ENCODE results near the gene RERE.

The RERE gene

DNA sequence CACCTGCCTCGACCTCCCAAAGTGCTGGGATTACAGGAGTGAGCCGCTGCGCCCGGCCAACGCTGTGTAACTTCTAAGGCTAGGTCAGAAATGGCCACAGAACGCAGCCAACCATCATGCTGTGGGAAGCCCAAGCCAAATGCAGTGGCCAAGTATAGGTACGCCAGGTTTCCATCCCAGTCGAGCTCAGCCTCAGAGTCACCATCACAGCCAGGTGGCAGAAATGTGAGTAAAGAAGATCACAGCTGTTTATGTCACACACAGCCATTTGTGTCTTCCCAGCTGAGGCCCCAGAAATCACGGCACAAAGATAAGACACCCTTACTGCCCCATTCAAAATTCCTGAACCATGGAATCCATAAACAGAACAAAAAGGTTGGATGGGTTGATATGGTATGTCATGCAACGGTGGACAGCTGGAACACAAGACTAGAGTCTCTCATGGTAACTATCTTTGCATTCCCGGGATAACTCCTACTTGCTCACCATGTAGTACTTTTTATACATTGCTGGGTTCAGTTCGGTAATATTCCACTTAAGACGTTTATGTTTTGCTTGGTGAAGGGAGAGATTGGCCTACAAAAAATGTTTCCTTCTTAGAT lies 415.2 kb downstream of the RERE start:
- no peak overlapping the region for H3K4me3 ChIP-seq (ENCODE audit: low read depth, low read length)
- TF ChIP-seq, protein P1, sequence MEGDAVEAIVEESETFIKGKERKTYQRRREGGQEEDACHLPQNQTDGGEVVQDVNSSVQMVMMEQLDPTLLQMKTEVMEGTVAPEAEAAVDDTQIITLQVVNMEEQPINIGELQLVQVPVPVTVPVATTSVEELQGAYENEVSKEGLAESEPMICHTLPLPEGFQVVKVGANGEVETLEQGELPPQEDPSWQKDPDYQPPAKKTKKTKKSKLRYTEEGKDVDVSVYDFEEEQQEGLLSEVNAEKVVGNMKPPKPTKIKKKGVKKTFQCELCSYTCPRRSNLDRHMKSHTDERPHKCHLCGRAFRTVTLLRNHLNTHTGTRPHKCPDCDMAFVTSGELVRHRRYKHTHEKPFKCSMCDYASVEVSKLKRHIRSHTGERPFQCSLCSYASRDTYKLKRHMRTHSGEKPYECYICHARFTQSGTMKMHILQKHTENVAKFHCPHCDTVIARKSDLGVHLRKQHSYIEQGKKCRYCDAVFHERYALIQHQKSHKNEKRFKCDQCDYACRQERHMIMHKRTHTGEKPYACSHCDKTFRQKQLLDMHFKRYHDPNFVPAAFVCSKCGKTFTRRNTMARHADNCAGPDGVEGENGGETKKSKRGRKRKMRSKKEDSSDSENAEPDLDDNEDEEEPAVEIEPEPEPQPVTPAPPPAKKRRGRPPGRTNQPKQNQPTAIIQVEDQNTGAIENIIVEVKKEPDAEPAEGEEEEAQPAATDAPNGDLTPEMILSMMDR (IDR thresholded peaks at IDR 0.05; ENCODE audit: low read depth, low read length) = no peak
- no peaks in the 10 kb centered on the region for H3K27me3 ChIP-seq
- H3K4me1 ChIP-seq = no peaks in the 10 kb centered on the region
- no peaks in the 10 kb centered on the region for H3K36me3 ChIP-seq
- H3K9me3 ChIP-seq = no peaks in the 10 kb centered on the region
- DNase-seq = no peak

DNA sequence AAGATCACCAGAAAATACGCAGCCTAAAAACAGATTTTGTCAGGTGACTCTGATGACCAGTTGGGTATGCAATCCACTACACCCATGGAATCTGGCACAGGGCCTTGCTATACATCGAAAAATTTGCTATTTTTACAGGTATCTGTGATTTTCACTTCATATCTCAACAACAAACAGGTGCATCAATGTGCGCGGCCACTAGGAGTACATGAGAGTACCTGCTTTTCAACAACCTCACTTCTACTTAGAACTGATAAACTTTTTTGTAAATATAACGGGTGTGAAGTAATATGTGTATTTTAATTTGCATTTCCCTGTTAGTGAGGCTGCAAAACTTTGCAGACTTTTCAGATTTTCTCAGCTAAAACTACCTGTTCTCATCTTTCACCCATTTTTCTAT lies 418.8 kb downstream of the RERE start:
- no peaks in the 10 kb centered on the region for H3K27me3 ChIP-seq
- TF ChIP-seq, protein P1 (IDR thresholded peaks at IDR 0.05; ENCODE audit: low read depth, low read length) = no peak; the same call in 1 of the 2 replicates
- H3K4me1 ChIP-seq = no peaks in the 10 kb centered on the region
- DNase-seq = no peak
- H3K36me3 ChIP-seq = no peaks in the 10 kb centered on the region
- no peaks in the 10 kb centered on the region for H3K9me3 ChIP-seq
- no peak overlapping the region for H3K4me3 ChIP-seq (ENCODE audit: low read depth, low read length)

DNA sequence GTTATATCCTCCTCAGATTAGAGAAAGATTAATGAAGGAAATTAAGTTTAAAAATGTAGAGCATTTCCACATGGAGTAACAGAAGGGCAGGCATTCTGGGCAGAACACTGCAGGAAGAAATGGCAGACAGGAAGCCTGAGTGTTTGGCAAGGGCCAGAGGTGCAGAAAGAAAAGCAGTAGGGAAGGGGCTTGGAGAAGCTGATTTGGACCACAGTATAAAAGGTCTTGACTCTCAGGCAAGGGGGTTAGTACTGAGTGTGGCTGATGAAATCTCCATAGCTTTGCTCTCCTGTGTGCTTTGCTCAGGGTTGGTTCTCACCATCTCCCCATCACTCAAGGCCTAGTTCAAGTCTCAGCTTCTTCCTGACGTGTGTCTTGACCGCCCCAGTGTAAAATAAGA lies 419.4 kb downstream of the RERE start:
- no peaks in the 10 kb centered on the region for H3K36me3 ChIP-seq
- no peaks in the 10 kb centered on the region for H3K4me1 ChIP-seq
- no peaks in the 10 kb centered on the region for H3K27me3 ChIP-seq
- no peak for DNase-seq
- no peaks in the 10 kb centered on the region for H3K9me3 ChIP-seq
- no peak overlapping the region for H3K4me3 ChIP-seq (ENCODE audit: low read depth, low read length)
- TF ChIP-seq, protein P1 (IDR thresholded peaks at IDR 0.05; ENCODE audit: low read depth, low read length) = no peak

DNA sequence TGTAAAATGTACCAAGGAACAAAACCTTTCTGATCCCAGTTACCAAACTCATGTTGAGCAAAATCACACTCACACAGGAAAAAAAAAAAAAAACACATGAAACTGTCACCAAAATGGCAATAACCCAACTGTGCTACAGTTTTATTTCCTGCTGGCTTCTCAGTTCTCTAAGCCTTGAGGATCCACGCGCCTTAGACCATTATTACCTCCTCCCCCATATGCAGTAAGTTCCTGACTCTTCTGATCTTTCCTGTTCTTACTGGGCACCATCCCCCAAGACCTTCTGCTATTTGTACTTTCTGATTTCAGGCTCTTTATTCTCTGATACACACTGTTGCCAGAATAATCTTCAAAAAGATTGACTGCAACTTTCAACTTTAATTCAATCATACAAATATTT lies 419.9 kb downstream of the RERE start:
- no peaks in the 10 kb centered on the region for H3K4me1 ChIP-seq
- TF ChIP-seq, protein P1 (IDR thresholded peaks at IDR 0.05; ENCODE audit: low read depth, low read length) = no peak
- H3K9me3 ChIP-seq = no peaks in the 10 kb centered on the region
- no peaks in the 10 kb centered on the region for H3K27me3 ChIP-seq
- DNase-seq = no peak
- H3K4me3 ChIP-seq (ENCODE audit: low read depth, low read length) = no peak overlapping the region
- no peaks in the 10 kb centered on the region for H3K36me3 ChIP-seq

GRCh38 chr1:8396786-8397406 lies 420.5 kb downstream of the RERE start:
- no peak overlapping the region for H3K4me3 ChIP-seq (ENCODE audit: low read depth, low read length)
- TF ChIP-seq, protein P1 (IDR thresholded peaks at IDR 0.05; ENCODE audit: low read depth, low read length) = no peak
- DNase-seq = no peak
- no peaks in the 10 kb centered on the region for H3K27me3 ChIP-seq
- H3K36me3 ChIP-seq = no peaks in the 10 kb centered on the region
- no peaks in the 10 kb centered on the region for H3K9me3 ChIP-seq
- H3K4me1 ChIP-seq = no peaks in the 10 kb centered on the region

- Histone ChIP-seq H3K27me3 (no peaks in the 10 kb centered on the region), H3K9me3 (no peaks in the 10 kb centered on the region), H3K4me3 (ENCODE audit: low read depth, low read length) (no peak overlapping the region), H3K4me1 (no peaks in the 10 kb centered on the region), H3K36me3 (no peaks in the 10 kb centered on the region)
- TF ChIP-seq, protein P1 (IDR thresholded peaks at IDR 0.05; ENCODE audit: low read depth, low read length) = no peak
- DNase-seq = no peak
These were observed 421.2 kb downstream of the RERE start for GRCh38 chr1:8396083-8396785.
